GM21723 (cell line): Measurements from ENCODE around the gene UTP18.
A peak's percentile ranks its signal among the peaks of the same experiment; 100 is the strongest.
"Not testable (repeated sequence)": the region's sequence is repeated elsewhere in the genome, so short reads cannot be mapped to it uniquely, and the experiment has no call there.

Experiments
- ATAC-seq: cut with Tn5 transposase; IDR thresholded peaks from one replicate; pipeline ENCODE4 v1.9.1; 2021; ENCODE audit warnings: mild to moderate bottlenecking, moderate library complexity; ENCODE audit not compliant: unreplicated experiment

Gene UTP18

GRCh38 chr17:51260237-51261023 is at the start of gene UTP18:
TSS of gene UTP18 (plus strand) at chr17:51260546. CDS start at chr17:51260585, 39 bp downstream.
- ATAC-seq = peak; percentile 73

- ATAC-seq = no peak
Observed at GRCh38 chr17:51214920-51215319, 45.4 kb upstream of the UTP18 start.

GRCh38 chr17:51217946-51218345 is 42.4 kb upstream of the UTP18 start:
- ATAC-seq = no peak

DNA sequence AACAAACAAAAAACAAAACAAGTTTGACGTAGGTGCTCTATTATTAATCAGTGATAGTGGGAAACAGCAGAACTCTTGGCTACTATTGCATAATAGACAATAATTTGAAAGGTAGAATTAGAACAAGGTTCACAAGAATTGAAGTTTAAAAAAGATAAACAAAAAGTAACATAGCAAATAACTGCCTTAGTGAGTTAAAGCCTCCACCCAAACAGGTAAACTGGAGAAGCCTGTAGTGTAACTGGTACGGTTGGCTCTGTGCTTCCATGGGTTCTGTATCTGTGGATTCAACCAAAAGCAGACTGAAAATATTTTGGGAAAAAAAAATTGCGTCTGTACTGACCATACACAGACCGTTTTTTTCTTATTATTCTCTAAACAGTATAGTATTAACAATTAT is 39.0 kb upstream of the UTP18 start:
- no peak for ATAC-seq

- no peak for ATAC-seq
Observed at GRCh38 chr17:51224402-51225262, 35.7 kb upstream of the UTP18 start.

GRCh38 chr17:51225523-51225922 is 34.8 kb upstream of the UTP18 start:
- ATAC-seq = not testable (repeated sequence)

GRCh38 chr17:51228161-51228560 is 32.2 kb upstream of the UTP18 start:
- no peak for ATAC-seq

- no peak for ATAC-seq
Observed at GRCh38 chr17:51229889-51230288, 30.5 kb upstream of the UTP18 start.

GRCh38 chr17:51230306-51230705 is 30.0 kb upstream of the UTP18 start:
- ATAC-seq = no peak

DNA sequence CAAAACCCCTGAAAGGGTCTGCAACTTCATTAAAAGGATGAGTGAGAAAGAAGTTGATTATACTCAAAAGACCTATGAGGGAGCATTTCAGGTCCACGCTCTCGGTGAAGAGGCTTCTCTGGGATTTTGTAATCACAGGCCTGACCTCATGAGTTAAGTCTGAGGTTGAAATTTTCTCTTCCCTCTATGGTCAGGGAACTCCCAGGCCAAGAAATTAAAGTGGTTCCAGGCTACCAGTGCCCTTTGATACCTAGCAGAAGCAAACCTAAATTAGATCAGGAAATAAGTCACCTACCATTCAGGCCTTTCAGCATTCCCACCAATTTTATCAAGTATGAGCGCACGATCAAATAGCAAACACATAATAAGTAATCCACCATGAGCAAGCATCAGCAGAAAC is 28.3 kb upstream of the UTP18 start:
- ATAC-seq = no peak

GRCh38 chr17:51234162-51234561 is 26.2 kb upstream of the UTP18 start:
- no peak for ATAC-seq

DNA sequence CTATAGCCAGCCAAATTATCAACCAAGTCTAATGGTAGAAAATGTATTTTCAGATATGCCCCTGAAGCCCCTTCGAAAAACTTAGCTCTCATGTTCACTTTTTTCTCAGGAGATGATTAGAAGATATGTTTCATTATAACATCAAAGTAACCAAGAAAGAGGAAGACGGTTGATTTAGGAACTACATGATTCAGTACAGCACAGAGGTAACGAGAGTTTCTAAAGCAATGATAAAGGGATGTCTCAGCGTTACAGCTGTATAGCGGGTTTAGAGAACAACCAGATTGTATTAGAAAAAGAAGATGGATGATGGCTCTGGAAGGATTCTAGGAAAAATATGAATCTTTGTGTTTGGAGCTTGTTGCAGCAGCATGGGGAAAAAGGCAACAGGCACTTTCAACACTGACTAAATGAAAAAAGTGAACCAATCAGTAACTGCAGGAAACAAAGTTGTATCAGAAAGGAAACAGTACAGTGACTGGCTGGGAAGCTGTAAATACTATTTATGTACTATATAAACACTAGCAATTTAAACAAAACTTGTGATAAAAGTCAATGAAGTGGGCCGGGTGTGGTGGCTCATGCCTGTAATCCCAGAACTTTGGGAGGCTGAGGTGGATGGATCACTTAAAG is 22.0 kb upstream of the UTP18 start:
- ATAC-seq = peak; percentile 77

DNA sequence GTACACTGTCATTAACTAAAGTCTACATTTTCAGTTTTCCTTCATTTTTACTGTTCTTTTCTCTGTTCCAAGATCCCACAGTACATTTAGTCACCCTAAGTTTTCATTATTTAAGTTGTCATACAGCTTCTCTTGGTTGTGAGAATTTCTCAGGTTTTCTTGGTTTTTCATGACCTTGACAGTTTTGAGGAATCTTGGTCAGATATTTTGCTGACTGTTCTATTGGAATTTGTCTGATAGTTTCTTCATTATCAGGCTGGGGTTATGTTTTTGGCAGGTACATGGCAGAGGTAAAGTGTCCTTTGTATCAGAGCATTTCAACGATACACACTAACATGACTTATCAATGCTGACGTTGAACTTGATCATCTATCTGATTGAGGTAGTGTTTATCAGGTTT is 20.1 kb upstream of the UTP18 start:
- ATAC-seq = no peak

- no peak for ATAC-seq
Observed at GRCh38 chr17:51244041-51244440, 16.3 kb upstream of the UTP18 start.

GRCh38 chr17:51245535-51245934 is 14.8 kb upstream of the UTP18 start:
- no peak for ATAC-seq

- no peak for ATAC-seq
Observed at GRCh38 chr17:51250314-51250840, 10.0 kb upstream of the UTP18 start.

GRCh38 chr17:51251010-51251409 is 9.3 kb upstream of the UTP18 start:
- no peak for ATAC-seq

- no peak for ATAC-seq
Observed at GRCh38 chr17:51255673-51256072, 4.7 kb upstream of the UTP18 start.

GRCh38 chr17:51256101-51256500 is 4.2 kb upstream of the UTP18 start:
- no peak for ATAC-seq

DNA sequence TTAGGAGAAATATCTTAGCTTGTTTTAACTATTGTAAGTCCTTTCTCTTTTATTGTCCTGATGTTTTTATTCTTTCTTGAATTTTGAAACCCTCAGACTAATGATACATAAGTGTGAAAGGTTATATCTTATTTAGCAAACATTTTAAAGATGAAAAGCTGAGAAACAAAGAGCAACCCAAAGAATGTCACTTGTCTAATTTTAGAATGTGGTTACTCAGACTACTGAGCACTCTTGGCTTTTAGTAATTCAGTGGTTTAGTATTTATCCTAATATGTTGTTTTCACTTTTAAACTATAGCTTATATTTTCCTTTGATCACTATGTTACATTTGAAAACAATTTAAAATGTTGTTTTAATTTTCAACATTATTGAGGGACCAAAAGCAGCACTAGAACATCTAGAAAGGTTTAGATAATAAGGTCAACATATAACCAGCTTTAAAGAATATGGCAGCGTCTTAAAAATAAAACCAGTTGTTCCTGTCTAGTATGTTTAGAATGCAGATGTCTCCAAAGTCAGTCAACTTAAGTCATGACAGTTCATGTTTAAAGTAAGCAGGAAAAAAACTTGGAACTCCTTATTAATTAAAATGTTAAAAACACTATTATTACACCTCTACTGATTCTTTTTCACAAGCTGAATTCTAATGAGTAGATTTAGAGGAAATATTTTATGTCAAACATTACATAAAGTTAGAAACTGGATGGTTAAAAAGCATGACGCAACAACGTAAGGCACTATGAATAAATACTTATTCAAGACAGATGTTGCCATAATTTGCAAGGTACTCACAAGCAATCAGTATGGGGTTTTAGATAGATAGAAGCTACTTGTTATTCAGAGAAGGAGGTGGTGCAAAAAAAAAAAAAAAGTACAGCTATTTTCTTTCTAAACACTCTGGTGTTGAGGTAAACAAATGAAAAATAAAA is 2.9 kb upstream of the UTP18 start:
- no peak for ATAC-seq
